HepG2 (cell line): ENCODE data around the gene CPXM1. TPM values are rescaled to one million over a fixed set of nuclear protein-coding genes. Genes with fewer than 3 reads are reported as not detected.

Experiments used
- ATF7 ChIP-seq, 2 experiments: fragments of 450-650 bp in 1 of 2; sonication (generic) in 1 of 2; formaldehyde crosslinking in 1 of 2; IDR thresholded peaks; 2 replicates each; pipeline versions ENCODE4 v1.4.0 to v1.6.1; 2016 to 2020; ENCODE audit warnings: antibody characterized with exemption in 1 of 2, mild to moderate bottlenecking in 1 of 2, missing genetic modification reagents in 1 of 2
- BRD4 ChIP-seq: sonication (generic); formaldehyde crosslinking; IDR thresholded peaks from 2 replicates; pipeline ENCODE4 v1.4.0; 2020; ENCODE audit warnings: missing genetic modification reagents
- CHCHD3 ChIP-seq: sonication (generic); formaldehyde crosslinking; IDR thresholded peaks from 2 replicates; pipeline ENCODE4 v1.8.0; 2022; ENCODE audit warnings: mild to moderate bottlenecking, missing genetic modification reagents, moderate library complexity
- DNMT3B ChIP-seq: conservative IDR thresholded peaks from 2 replicates; pipeline ENCODE4 v1.6.1; 2016; ENCODE audit warnings: missing biosample characterization, control low read depth
- EED ChIP-seq: sonication (generic); formaldehyde crosslinking; IDR thresholded peaks from 2 replicates; pipeline ENCODE4 v1.5.0; 2020; ENCODE audit warnings: mild to moderate bottlenecking, missing genetic modification reagents
- FOXK2 ChIP-seq: fragments of 450-650 bp; IDR thresholded peaks from 2 replicates; pipeline ENCODE4 v1.6.1; 2016
- HCFC1 ChIP-seq: fragments of 150-350 bp; IDR thresholded peaks from 2 replicates; pipeline ENCODE4 v1.6.1; 2014; ENCODE audit warnings: low read depth, low read length
- ISL2 ChIP-seq: sonication (generic); formaldehyde crosslinking; IDR thresholded peaks from 2 replicates; pipeline ENCODE4 v1.5.0; 2020; ENCODE audit warnings: missing genetic modification reagents
- MAFG ChIP-seq: sonication (generic); formaldehyde crosslinking; IDR thresholded peaks from 2 replicates; pipeline ENCODE4 v1.5.1; 2020; ENCODE audit warnings: mild to moderate bottlenecking, missing genetic modification reagents
- MLLT10 ChIP-seq: sonication (generic); formaldehyde crosslinking; IDR thresholded peaks from 2 replicates; pipeline ENCODE4 v1.4.0; 2020; ENCODE audit warnings: missing genetic modification reagents
- NCOA2 ChIP-seq: sonication (generic); formaldehyde crosslinking; IDR thresholded peaks from 2 replicates; pipeline ENCODE4 v1.8.0; 2022; ENCODE audit warnings: inconsistent platforms
- NFYC ChIP-seq: IDR thresholded peaks from 2 replicates; pipeline ENCODE4 v1.6.1; 2016; ENCODE audit warnings: missing genetic modification reagents, missing compliant biosample characterization
- PAXIP1 ChIP-seq: sonication (generic); formaldehyde crosslinking; conservative IDR thresholded peaks from 2 replicates; pipeline ENCODE4 v1.4.0; 2020; ENCODE audit warnings: mild to moderate bottlenecking, missing genetic modification reagents, moderate library complexity
- RCOR2 ChIP-seq: IDR thresholded peaks from 2 replicates; pipeline ENCODE4 v1.6.1; 2016; ENCODE audit warnings: missing biosample characterization, missing genetic modification reagents
- RNF219 ChIP-seq: sonication (generic); formaldehyde crosslinking; IDR thresholded peaks from 2 replicates; pipeline ENCODE4 v1.5.0; 2020; ENCODE audit warnings: mild to moderate bottlenecking, missing genetic modification reagents
- TARDBP ChIP-seq: sonication (generic); formaldehyde crosslinking; IDR thresholded peaks from 2 replicates; pipeline ENCODE4 v1.8.0; 2022; ENCODE audit warnings: mild to moderate bottlenecking, missing genetic modification reagents
- TCF7 ChIP-seq: sonication (generic); IDR thresholded peaks from 2 replicates; pipeline ENCODE4 v1.6.1; 2016; ENCODE audit warnings: antibody characterized with exemption, low read depth
- ZBTB25 ChIP-seq: IDR thresholded peaks from 2 replicates; pipeline ENCODE4 v1.6.1; 2018; ENCODE audit warnings: missing genetic modification reagents
- ZNF292 ChIP-seq: sonication (generic); formaldehyde crosslinking; IDR thresholded peaks from 2 replicates; pipeline ENCODE4 v1.8.1; 2022; ENCODE audit warnings: mild to moderate bottlenecking, low read depth, missing genetic modification reagents, borderline replicate concordance
- ZNF430 ChIP-seq: sonication (generic); formaldehyde crosslinking; IDR thresholded peaks from 2 replicates; pipeline ENCODE4 v1.9.0; 2021; ENCODE audit warnings: mild to moderate bottlenecking, missing genetic modification reagents
- ZNF616 ChIP-seq: sonication (generic); formaldehyde crosslinking; IDR thresholded peaks from 2 replicates; pipeline ENCODE4 v1.5.0; 2020; ENCODE audit warnings: low read depth, mild to moderate bottlenecking, missing genetic modification reagents
- ZNF839 ChIP-seq: sonication (generic); formaldehyde crosslinking; IDR thresholded peaks from 2 replicates; pipeline ENCODE4 v1.4.0; 2020; ENCODE audit warnings: missing genetic modification reagents, mild to moderate bottlenecking, borderline replicate concordance
- ZSCAN22 ChIP-seq: sonication (generic); formaldehyde crosslinking; IDR thresholded peaks from 2 replicates; pipeline ENCODE4 v1.4.0; 2020; ENCODE audit warnings: mild to moderate bottlenecking, missing genetic modification reagents
- polyA plus RNA-seq, 8 experiments: library from polyadenylated mRNA; depleted of rRNA in 3 of 8; stranded (reverse) in 7 of 8; unstranded in 1 of 8; fragments of >200 nt; fragmentation: Illumina TruSeq in 4 of 8; extraction: Trizol in 4 of 8; gene quantifications; 2 replicates each; pipeline versions ENCODE4 v1.2.1 to v1.2.3, GENCODE V29; 2011 to 2016; ENCODE audit warnings: low read depth in 4 of 8, missing spikeins in 1 of 8, mixed read lengths in 1 of 8; ENCODE audit not compliant: insufficient read depth in 1 of 8
- total RNA-seq, 5 experiments: library from RNA; depleted of rRNA; stranded (reverse); fragments of >200 nt; fragmentation: Illumina TruSeq; extraction: Trizol; gene quantifications; 2 replicates each; pipeline ENCODE4 v1.2.3, GENCODE V29; 2016; ENCODE audit warnings: low read depth in 1 of 5

Gene CPXM1
- total and polyA plus RNA-seq, 2 of the 13 experiments (the other 11 are each of a cell fraction or from before 2014, with no cell fraction given) = 0.07 TPM; not detected in 1

- TF ChIP-seq HCFC1 = no peak
- no peak for TF ChIP-seq RCOR2 (CRISPR knock-in tag)
- TF ChIP-seq RNF219 (CRISPR knock-in tag) = no peak
- no peak for TF ChIP-seq TCF7
- no peak for TF ChIP-seq ZNF616
- no peak for TF ChIP-seq TARDBP (CRISPR knock-in tag)
- no peak for TF ChIP-seq NCOA2 (CRISPR knock-in tag)
- no peak for TF ChIP-seq ZSCAN22 (CRISPR knock-in tag)
- no peak for TF ChIP-seq ZNF430 (CRISPR knock-in tag)
- TF ChIP-seq NFYC = no peak
- no peak for TF ChIP-seq ZNF292 (CRISPR knock-in tag)
- TF ChIP-seq MLLT10 = no peak
- no peak for TF ChIP-seq PAXIP1 (CRISPR knock-in tag)
- TF ChIP-seq EED = 0 out of 2 replicates have a peak, but pooled peaks have one; percentile 25
- no peak for TF ChIP-seq ATF7 (IDR thresholded peaks at IDR 0.05)
- TF ChIP-seq ATF7 (CRISPR knock-in tag; IDR thresholded peaks at IDR 0.05) = no peak
- TF ChIP-seq ISL2 (CRISPR knock-in tag) = no peak
- TF ChIP-seq ZNF839 = 0 out of 2 replicates have a peak, but pooled peaks have one; percentile 58
- 0 out of 2 replicates have a peak, but pooled peaks have one; percentile 53 for TF ChIP-seq CHCHD3
- peak; percentile 31; the same call in 1 of the 2 replicates for TF ChIP-seq MAFG (CRISPR knock-in tag)
- no peak for TF ChIP-seq BRD4 (CRISPR knock-in tag)
- no peak for TF ChIP-seq ZBTB25
- TF ChIP-seq DNMT3B = no peak
- TF ChIP-seq FOXK2 = no peak
Observed at GRCh38 chr20:2752567-2753460, 47.6 kb downstream of the CPXM1 start (continued).
